HG03039 (cell line): ENCODE data around the gene FAM222B.
A peak's percentile ranks its signal among the peaks of the same experiment; 100 is the strongest.
"Not testable (repeated sequence)": the region's sequence is repeated elsewhere in the genome, so short reads cannot be mapped to it uniquely, and the experiment has no call there.

Experiments
- ATAC-seq: cut with Tn5 transposase; IDR thresholded peaks from one replicate; pipeline ENCODE4 v1.9.1; 2021; ENCODE audit warnings: mild to moderate bottlenecking, moderate library complexity; ENCODE audit not compliant: unreplicated experiment

Gene FAM222B, protein sequence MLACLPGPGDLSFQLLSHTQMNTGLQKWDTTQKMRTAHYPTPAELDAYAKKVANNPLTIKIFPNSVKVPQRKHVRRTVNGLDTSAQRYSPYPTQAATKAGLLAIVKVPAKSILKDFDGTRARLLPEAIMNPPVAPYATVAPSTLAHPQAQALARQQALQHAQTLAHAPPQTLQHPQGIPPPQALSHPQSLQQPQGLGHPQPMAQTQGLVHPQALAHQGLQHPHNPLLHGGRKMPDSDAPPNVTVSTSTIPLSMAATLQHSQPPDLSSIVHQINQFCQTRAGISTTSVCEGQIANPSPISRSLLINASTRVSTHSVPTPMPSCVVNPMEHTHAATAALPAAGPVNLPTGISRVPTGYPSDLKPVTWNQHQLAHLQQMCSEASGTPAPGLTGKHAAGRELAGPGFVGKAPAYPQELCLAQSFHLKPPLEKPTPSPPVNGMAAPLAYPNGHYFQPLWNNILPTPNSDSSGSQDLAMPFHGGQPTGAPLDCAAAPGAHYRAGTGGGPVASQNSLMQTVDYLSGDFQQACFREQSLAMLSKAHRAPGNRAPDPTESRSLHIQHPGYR

DNA sequence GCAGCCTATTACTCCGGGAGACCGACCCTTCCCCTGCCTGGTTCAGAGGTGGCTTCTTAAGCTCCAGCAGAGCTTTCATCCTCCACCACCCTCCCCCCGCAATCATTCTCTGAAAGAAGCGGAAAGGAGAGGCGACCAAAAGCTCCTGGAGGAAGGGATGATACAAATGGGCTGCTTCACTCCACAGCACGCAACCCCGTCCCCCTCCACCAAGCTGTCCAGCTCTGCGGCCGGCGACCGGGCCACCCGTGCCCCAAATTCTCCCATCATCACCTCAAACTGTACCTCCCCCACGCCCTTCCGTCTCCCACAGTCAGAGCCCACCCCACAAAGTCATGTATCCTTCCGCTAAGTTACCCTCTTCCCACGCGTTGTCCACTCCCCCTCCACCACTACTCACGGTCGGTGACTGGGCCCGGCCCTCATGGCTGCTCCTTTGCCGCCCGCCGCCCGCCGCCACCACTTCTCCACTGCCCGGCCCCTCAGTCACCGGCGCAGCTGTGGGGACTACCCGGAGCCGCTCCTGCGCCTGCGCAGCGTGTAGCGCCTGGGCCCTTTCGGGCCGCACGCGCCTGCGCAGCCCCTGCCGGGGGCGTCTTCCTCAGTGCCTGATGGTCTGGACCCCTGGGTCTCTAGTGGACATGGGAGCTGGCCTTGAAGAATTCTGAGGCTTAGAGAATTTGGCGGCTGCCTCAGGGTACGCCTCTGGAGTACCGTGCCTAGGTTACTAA is at the start of gene FAM222B:
Gene FAM222B, minus strand, starts transcription at position 509 of the 731 bp plus-strand sequence. CDS start 76,123 bp downstream, outside the sequence.
- ATAC-seq, result peak; percentile 72

DNA sequence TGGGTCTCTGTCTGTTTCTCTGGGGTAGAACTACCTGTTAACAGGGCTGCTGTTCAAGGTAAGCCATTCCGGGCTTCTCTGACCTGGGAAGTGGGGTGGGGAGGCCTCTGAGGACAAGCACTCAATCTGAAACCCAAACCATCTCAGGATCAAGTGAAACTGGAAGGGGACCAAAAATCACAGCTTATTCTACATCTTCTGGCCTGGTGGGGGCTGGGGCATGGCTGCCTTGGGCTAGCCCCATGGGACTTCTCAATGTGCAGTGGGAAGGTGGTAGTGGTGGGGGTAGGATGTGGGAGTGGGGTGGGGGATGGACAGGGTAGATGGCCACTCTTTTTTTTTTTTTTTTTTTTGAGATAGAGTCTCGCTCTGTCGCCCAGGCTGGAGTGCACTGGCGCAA is 49.4 kb upstream of the FAM222B start:
- ATAC-seq, result no peak

DNA sequence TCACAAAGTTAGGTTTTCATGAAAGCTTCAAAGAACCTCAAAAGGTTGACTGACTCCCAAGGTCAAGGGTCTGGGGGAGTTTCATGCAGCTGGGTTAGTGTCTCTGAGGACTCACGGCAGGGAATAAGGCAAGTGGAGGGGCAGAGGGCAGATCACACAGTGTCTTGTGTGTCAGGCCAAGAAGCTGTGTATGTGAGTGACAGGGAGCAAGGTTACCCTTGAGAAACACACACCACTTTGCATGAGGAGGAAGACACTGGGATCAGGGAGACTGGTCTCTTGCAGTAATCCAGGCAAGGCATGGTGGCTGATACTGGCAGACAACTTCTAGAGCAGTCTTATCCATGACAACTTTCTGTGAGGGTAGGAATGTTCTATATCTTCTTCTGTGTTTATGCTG is 48.6 kb upstream of the FAM222B start:
- ATAC-seq, result no peak

DNA sequence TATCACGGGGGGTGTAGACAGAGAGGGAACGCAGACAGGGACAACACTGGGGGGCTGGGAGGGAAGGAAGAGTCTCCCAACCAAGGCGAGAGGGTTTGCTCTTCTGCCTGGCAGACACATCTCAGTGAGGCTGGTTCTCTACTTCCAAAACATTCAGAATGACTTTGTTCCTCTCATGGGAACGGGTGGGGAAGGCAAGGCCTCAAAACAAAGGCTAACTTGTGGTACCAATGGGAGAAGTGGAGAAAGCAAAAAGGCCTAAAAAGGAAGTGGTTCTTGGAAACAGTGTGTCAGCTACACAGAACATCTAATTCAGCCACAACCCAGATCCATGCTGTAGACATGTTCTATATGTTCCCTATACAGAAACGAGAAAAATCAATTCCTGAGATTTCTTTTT is 47.4 kb upstream of the FAM222B start:
- ATAC-seq, result no peak

DNA sequence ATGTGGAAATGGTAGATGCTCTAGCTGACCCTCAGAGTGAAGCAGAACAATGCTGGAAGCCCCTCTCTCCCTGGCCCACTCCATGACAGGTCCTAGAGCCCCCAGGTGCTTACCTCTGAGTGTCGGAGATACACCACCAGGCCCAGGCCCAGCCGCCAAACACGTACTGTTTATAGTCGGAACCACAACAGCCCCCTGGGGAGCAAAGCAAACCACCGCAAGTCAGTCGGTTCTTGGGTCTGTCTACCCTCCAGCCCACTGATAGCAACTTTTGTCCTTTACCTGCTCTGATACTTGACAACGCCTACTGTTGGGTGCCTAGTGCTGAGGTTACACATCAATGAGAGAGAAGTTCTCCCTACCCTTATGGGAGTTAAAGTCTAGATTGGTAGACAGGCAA is 46.2 kb upstream of the FAM222B start:
- no peak for ATAC-seq

DNA sequence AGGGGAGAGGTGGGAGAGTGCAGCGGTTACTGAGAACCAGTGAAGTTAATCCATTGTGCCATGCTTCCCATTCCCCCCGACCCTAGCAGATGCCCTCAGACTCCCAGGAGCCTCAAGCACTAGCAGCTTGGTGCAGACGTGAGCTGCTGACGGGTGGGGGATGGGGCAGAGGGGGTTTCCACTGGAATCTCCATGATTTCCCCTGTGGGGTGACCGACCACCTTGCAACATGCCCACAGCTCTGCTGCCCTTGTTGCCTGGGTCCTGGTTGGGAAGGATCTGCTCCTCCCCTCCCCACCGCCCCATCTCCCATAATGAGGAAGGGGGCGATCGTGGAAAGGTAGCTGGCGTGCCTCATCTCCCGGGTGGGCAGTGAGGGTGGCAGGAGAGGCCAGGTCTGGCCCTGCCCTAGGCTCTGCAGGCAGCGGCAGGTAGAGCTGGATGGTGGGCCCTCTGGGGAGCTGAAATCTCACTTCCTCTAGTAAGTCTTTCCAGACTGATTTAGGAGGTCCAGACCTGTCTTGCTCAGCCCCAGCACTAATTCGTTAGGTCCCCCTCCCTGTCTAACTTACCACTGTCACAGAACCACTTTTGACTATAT is 45.4 kb upstream of the FAM222B start:
- ATAC-seq, result no peak

DNA sequence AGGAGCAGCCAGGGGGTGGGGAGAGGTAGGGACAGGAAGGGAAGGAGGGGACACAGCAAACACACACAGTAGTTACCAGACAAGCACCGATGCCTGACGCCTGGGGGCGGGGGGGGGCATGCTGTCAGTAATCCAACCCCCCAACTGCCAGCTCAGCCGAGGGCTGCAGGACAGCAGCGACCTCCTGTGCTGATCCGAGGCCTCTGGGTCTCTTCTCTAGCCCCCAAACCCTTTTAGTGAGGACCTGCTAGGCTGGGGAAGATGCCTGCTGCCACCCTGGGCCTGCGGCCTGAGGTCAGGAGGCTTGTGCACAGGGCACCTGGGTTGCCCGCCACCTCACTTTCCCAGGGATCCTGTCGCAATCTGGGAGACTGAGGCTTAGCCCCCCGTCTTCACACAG is 43.4 kb upstream of the FAM222B start:
- no peak for ATAC-seq

DNA sequence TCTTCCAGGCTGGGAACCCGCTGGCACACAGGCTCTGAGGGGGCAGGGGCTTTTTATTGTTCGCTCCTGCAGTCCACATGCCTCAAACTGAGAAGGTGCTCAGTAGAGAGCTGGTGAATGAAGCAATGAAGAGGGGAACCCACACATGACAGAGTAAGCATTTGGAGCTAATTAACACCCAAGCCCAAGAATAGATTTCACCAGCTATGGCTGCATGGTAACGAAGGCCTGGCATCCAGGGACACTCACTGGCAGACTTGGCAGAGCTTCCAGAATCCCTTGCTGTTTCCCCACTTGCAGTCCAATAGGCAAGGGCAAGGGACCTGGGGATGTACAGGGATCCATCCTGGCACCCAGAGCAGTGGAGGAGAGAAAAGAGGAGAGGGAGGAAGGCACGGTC is 42.8 kb upstream of the FAM222B start:
- no peak for ATAC-seq

DNA sequence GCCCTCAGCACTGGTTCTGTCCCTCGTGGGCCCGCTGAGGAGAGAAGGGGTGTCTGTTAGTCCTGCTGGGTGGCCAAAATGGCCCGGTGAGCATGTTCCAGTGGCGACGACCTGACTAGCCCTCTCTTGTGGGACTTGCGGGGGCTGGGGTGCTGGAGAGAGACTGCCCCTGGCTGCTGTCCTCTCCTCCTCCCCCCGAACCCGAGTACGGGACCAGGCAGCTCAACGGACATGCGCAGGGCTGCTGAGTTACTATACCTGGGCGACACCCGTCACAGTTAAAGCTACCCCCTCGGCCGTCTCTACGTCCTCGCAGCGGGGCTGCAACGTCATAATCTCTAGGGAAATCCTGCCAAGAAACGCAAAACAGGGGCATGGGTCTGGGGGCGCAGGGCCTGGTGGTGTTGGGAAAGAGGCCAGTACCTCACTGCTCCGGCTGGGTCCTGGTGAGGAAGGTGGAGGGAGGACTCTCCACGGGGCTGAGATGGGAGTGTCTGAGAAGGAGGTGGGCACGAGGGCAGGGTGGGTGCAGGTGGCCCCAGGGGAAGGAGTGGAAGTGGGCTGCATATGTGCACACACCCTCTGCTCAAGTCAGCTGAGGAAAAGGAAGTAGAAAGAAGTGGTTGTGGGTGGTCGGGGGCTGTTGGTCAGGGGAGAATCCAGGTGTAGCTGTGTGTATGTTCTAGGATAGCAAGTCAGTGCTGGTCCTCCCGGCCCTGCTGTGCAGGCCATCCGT is 41.5 kb upstream of the FAM222B start:
- ATAC-seq, result no peak

DNA sequence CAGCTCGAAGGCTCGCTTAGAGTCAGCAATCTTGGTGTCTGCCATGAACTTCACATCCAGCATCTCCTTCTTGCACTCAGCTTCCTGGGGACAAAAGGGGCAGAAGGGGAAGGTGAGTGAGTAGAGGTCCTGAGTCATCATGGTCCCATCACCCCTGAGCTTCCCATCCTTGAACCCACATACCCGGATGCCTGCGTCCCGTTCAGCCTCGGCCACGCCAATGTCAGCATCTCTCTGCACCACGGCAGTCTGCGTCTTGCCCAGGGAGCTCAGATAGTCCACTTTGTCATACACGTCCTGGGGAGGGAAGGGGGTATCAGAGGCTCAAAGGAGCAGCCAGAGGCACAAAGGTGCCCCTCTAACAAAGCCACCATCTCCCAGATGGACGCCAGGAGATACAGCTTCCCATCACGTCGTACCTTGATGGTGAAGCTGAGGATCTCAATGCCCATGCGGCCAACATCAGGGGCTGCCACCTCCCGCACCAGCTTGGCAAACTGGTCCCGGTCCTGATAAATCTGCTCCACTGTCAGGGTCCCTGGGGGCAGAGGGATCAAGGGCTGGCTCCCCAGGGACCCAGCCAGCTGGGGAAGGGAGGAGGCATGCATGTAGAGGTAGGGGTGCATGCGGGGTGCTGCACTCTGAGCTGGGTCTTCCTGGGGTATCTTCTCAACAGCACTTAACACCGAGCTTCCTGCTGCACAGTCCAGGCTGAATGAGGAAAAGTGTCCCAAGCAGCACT is 39.7 kb upstream of the FAM222B start:
- ATAC-seq, result no peak

DNA sequence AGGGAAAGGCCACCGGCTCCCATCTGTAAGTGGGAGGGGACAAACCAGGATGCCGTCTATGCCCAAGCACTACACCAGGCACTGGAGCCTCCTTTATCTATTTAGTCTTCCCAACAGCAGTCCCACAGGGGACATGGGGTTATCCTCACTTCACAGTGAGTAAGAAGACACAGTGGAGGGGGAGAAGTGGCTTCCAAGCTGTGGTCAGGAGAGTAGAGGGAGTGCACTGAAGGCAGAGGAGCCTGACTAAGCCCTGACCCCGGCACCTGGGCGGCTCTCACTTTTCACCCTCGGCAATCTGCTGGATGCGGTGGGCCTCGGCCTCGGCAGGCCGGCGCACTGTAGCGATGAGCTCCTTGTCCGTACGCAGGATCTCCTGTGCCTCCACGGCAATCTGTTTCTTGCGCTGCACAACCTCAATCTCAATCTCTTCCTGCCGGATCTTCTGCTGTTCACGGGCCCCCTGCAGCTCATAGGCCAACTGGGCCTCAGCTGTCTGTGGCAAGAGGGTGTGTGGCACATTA is 39.0 kb upstream of the FAM222B start:
- no peak for ATAC-seq

DNA sequence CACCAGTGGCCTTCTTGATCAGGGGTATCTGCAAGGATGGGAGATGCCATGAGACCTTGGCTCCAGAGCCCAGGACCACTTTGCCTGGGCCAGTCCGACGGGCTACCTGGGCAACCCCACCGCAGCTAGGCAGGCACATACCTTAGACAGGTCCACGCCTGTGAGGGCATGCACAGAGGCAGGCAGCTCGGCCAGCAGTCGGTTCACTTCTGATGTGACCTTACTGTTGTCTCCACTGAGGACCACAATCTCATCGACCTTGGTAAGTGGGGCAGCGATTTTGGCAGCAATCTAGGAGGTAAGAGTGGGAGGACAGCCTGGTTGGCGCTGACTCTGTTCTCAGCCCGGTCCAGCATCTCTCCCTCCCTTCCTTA is 38.0 kb upstream of the FAM222B start:
- no peak for ATAC-seq

DNA sequence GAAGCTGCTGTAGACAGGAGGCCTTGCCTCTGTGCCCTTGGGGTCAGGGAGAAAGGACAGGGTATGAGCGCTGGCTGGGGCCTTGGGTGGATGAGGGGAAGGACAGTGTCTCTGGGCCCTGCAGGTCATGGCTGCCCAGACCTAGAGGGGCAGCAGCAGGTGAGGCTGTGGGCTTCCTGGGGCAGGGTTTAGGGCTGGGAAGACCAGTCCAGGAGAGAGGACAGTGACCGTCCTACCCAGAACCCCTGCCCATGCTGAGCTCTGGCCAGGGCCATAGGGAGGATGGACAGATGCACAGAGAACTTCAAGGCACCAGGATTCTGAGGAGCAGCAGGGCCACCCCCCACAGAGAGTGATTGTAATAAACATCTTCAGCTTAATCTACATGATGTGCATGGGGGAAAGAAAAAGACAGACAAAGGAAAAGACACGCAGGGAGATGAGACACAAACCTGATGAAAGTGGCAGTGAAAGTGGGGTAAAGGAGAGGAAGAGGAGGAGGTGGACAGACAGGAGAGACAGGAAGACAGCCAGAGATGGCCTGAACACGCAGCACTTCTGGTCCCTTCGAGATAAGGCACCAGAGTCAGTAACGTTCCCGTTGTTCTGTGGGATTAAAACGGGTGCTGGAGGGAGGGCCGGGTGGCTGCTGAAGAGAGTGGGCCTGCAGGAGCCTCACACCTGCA is 37.4 kb upstream of the FAM222B start:
- no peak for ATAC-seq

DNA sequence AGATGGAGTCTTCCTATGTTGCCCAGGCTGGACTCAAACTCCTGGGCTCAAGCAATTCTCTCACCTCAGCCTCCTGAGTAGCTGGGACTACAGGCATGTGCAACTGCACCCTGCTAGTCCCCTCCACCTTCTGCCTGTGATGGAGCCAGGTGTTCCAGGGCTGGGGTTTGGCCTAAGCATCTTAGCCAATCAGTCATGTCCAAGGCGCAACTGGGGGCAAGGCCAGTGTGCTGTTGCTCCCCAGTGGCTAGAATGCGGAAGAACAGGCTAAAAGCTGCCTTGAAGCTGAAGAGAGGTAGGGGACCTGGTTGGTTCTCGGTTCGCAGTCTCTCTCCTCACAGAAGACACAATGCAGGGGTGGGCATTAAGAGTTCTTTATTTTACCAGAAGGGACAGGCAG is 36.4 kb upstream of the FAM222B start:
- no peak for ATAC-seq

DNA sequence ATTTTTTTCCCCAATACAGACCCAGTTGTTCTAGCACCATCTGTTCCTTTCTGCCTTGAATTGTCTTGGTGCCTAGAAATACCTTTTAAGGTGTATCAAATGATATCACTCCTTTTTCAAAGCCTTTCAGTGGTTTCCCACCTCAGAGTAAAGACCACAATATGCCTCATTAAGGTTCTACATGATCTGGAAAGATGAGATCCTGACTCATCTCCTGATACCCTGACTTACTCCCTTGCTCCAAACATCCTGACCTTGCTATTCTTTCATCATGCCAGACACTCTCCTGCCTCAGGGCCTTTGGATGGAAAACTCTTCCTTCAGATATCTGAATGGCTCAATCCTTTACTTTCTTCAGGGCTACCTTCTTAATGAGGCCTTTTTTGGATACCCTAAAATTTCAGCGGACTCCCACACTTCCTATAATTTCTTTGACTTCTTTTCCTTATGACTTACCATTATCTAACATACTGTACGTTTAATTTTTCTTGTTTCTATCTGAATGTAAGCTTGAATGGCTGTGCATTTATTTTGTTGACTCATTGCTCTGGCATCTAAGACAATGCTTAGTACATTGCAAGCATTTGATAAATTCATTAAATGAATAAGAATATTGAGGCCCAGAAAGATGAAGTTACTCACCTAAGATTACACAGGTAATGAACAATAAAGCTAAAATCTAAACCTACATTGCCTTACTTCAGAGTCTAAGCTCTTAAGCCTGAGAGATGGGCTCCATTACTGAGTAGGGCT is 35.7 kb upstream of the FAM222B start:
- ATAC-seq, result no peak

DNA sequence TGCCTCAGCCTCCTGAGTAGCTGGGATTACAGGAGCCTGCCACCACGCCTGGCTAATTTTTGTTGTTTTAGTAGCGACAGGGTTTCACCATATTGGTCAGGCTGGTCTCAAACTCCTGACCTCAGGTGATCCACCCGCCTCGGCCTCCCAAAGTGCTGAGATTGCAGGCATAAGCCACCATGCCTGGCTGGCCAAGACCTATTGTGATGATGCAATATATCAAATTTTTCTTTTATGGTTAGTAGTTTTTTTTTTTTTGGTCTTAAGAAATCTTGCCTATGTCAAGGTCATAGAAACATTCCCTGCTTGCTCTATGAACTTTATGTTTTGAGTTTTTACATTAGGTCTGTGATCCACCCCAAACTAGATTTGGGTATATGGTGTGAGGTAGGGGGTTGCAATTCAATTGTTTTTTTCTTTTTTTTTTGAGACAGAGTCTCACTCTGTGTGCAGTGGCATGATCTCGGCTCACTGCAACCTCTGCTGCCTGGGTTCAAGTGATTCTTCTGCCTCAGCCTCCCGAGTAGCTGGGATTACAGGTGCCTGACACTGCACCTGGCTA is 34.6 kb upstream of the FAM222B start:
- not testable (repeated sequence) for ATAC-seq

DNA sequence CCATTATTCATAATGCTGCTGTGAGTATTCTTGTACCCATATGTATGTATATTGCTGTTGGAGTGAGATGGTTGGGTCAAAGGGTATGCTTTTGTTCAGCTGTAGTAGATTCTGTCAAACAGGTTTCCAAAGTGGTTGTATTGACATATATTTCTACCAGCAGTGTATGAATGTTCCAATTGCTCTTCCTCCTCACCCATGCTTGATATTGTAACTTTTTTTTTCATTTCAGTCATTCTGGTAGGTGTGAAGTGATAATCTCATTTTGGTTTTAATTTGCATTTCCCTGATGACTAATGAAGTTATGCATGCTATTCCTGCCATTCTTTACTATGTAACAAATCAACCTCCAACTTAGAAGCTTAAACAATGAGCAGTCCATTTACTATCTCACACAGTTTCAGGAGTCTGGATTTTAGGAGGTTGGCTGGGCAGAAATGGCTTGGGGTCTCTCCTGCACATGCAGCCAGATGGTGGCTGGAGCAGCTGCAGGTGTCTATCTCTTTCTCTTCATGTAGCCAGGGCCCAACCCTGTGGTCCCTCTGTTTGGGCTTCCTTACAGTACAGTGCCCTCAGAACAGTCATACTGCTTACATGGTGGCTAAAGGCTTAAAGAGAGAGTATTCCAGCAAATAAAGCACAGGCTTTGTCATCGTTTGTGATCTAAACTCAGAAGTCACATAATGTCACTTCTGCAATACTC is 33.4 kb upstream of the FAM222B start:
- no peak for ATAC-seq

DNA sequence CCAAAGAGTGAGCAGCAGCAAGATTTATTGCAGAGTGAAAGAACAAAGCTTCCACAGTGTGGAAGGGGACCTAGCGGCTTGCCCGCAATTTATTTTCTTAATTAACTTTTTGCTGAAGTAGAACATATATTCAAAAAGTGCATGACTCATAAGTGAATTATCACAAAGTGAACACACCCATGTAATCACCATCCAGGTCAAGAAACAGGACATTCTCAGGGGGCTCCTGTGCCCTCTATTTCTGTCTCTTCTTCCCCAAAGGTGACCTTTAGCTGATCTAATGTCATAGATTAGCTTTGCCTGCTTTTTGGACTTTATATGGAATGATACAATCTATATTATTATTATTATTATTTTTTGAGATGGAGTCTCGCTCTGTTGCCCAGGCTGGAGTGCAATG is 32.2 kb upstream of the FAM222B start:
- ATAC-seq, result no peak
